SK-N-DZ (cell line): ENCODE results near the gene KCNQ1OT1.

ENCODE experiments used
- DNase-seq: peaks from one replicate; pipeline ENCODE4 v3.0.0-alpha.2; 2015; ENCODE audit warnings: low spot score

Gene KCNQ1OT1

DNA sequence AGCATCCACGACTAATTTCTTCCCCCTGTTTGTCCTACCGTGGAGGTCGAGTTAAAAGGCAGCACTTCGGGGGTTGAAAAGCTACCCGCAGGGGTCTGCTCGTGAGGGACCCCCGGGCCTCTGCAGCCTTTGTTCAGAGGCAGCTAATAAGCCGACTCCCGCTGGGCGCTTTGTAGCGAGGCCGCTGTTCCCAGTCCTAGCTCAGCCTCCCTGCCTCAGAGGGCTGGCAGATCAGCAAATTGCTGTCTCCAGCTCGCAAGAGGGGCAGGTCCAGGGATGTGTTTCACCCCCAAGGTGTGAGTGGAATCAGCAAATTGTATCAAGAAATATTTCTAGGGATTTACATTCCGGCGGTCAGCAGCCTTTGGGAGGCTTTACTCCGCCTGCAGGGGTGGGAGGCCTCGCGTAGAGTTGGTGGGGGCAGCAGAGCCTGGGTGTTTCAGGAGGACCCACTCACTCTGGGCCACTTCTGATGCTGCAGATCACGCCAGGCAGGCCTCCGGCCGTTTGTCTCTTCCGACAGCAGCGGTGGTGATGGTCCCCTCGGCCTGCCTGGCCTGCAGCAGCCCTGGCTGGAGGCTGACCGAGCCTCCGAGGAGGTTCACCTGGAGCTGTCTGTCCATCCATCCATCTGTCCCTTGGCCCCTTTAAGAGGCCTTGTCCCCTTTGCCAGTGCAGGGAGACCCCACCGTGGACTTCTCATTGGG lies 21.6 kb upstream of the KCNQ1OT1 start:
- no peak for DNase-seq

GRCh38 chr11:2719831-2720590 lies 20.2 kb upstream of the KCNQ1OT1 start:
- DNase-seq = no peak

DNA sequence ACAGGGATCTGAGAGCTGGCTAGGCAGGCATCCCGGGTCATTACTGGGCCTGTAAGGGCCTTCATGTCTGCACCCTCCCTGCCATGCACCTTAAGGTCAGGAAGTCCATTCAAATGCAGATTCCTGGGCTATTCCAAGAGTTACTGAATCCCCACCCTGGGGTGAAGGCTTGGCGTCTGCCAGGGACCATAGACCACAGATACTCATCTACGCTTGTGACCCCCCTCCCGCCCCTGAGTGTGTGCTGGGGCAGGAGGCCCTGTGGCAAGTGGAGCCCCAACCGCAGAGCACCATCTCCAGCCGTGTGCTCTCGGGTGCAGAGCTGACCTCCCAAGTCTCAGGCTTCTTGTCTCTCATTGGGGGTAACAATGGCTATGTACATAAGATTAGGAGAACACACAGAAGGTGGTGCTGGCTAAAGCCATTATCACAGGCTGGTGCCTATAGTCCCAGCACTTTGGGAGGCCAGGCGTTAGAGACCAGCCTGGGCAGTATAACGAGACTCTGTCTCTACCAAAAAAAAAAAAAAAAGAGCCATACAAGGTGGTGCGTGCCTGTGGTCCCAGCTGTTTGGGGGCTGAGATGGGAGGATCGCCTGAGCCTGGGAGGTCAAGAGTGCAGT lies 19.1 kb upstream of the KCNQ1OT1 start:
- DNase-seq = no peak

GRCh38 chr11:2717561-2718325 lies 17.9 kb upstream of the KCNQ1OT1 start:
- no peak for DNase-seq

DNA sequence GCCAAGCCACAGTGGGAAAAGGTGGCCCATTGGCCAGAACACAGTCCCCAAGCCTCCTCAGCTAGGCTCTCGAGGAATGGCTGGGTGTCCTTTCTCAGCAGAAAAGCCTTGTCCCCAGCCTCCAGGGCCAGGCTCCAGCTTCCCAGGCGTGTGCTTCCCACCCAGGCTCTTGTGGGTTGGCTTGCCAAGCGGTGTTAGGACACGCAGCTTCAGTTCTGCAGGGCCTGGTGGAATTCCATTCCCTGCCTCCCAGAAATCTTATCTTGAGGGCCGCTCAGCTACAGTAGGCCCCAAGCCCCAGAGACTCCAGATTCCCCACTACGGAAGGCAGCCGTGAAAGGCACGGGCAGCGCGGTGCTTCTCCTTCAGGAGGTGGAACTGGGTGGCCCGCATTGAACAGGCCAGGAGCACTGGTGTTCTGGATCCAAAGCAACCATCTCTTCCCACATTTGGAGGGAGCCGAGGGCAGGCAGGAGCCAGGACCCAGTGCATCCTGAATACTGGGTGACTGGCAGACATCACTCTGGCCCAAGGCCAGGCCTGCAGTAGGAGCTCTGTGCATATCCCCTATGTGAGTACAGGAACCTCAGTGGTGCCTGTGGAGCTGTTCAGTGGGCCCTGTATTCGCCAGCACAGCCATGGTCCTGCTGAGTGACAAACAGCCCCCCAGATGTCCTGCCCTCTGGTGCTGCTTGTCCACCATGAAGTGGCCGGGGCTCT lies 16.7 kb upstream of the KCNQ1OT1 start:
- no peak for DNase-seq

- DNase-seq = no peak
Measured at GRCh38 chr11:2715716-2716350, 16.0 kb upstream of the KCNQ1OT1 start.

- DNase-seq = no peak
Measured at GRCh38 chr11:2714871-2715270, 15.1 kb upstream of the KCNQ1OT1 start.

- DNase-seq = no peak
Measured at GRCh38 chr11:2714463-2714800, 14.6 kb upstream of the KCNQ1OT1 start.

- DNase-seq = no peak
Measured at GRCh38 chr11:2713661-2714462, 14.1 kb upstream of the KCNQ1OT1 start.

DNA sequence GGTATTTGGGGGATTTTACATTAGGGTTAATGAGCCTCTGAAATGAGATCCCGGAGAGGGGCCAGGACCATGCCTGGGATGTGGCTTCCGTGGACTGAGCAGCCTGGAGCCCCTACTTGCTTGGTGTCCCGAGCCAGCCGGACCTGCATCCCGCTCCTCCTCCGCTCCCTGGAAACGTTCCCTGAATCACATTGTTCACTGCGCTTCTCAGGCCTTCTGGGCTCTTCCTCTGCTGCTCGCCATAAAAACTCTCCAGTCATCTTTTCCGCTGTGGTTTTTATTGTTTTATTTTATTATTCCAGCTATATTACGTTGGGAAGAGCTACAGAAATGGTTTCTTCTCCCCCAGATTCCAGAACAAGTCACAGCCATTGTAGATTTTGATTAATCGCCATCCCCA lies 13.3 kb upstream of the KCNQ1OT1 start:
- DNase-seq = no peak

GRCh38 chr11:2711161-2711560 lies 11.4 kb upstream of the KCNQ1OT1 start:
- no peak for DNase-seq

DNA sequence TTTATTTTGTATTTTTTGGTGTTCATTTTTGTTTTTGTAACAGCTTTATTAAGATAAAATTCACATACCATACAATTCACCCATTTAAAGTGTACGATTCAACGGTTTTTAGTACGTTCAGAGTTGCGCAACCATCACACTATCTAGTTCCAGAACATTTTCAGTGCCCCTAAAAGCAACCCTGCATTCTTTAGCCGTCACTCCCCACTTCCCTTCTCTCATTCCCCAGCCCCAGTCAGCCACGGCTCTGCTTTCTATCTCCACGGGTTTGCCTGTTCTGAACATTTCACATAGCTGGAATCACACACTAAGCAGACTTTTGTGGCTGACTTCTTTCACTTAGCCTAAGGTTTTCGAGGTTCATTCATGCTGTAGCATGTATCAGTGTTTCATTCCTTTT lies 9.6 kb upstream of the KCNQ1OT1 start:
- DNase-seq = no peak

GRCh38 chr11:2708757-2709281 lies 9.0 kb upstream of the KCNQ1OT1 start:
- DNase-seq = no peak

GRCh38 chr11:2708151-2708581 lies 8.4 kb upstream of the KCNQ1OT1 start:
- DNase-seq = no peak

DNA sequence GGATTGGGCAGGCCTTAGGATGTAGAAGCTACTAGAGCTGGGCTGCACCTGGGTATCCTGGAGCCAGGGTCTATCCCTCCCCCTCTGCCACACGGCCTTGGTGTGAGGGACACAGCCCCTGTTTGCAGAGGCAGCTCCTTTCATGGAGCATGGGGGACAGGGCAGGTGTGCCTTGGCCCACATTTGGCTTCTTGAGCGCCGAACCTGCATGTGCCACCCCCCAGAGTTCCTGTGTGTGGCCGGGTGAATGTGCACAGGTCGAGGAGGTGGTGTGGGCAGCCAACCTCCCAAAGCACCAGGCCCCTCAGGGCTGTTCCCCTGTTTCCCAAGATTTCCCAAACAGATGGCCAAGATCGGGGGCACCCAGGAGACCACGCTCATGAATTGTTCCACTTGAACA lies 7.9 kb upstream of the KCNQ1OT1 start:
- no peak for DNase-seq

- no peak for DNase-seq
Measured at GRCh38 chr11:2706321-2706720, 6.5 kb upstream of the KCNQ1OT1 start.

DNA sequence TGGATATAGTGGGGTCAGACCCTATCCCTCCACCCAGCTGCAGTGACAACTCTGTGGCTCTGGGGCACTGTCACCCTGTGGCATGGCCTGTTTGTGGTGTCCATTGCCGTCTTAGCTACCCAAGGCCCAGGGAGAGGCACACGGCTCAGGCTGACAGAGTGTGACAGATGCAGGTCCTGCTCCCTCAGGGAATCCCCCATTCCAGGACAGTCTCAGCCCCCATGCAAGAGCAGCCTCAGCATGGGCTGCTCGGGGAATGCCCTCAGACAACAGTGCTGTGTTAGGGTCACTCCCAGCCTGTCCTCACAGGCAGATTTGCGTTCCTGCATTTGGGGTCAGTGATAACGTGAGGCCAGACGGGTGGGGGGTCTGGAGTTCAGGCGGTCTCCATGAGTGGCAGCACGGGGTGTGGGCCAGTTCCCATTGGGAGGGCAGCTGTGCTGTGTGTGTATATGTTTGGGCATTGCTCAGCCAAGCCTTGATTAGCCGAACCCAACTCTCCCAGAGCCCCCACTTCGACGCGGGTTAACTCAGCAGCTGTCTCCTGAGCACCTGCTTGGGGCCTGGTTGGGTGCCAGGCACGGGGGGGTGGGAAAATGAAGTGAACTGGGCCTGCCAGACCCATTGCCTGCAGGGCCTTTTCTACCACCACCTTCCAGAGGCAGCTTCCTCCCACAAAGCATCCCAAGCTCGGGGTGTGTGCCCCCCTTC lies 5.3 kb upstream of the KCNQ1OT1 start:
- no peak for DNase-seq

DNA sequence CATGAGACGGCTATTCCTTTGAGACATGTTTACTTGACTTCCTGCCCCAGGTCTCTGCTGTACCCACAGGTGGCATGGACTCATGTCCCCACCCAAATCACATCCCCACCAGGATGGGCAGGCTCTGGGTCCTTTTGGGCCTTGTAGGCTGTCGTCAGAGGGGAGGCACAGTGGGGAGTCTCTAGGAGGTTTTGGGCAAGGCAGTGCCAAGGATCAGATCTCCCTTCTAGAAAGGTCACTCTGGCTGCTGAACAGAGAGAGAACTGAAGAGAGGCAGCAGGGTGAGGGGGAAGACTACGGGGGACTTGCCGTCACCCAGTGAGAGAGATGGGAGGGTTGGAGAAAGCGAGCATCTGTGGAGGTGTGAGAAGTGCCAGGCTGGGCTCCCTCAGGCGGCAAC lies 4.6 kb upstream of the KCNQ1OT1 start:
- no peak for DNase-seq
